Neuronal stem cell (in vitro differentiated cells): Measurements from ENCODE around the gene METTL25.

Experiments
- DNase-seq: peaks from one replicate; pipeline ENCODE4 v3.0.0-alpha.2; 2013; ENCODE audit warnings: low spot score
- H2AFZ ChIP-seq: one replicate; pipeline ENCODE4 v1.6.1; 2013; ENCODE audit warnings: mild to moderate bottlenecking, low read length, inconsistent platforms
- H2AK5ac ChIP-seq: 2 replicates; pipeline ENCODE4 v1.6.1; 2013; ENCODE audit warnings: low read depth, mild to moderate bottlenecking, inconsistent platforms, low read length, moderate library complexity, mixed read lengths
- H2BK120ac ChIP-seq: 2 replicates; pipeline ENCODE4 v1.6.1; 2013; ENCODE audit warnings: low read depth, mild to moderate bottlenecking, inconsistent platforms, low read length, moderate library complexity, mixed read lengths
- H2BK12ac ChIP-seq: one replicate; pipeline ENCODE4 v1.6.1; 2013; ENCODE audit warnings: low read length, inconsistent platforms
- H2BK15ac ChIP-seq: 2 replicates; pipeline ENCODE4 v1.6.1; 2013; ENCODE audit warnings: mild to moderate bottlenecking, low read length, inconsistent platforms, mixed read lengths
- H2BK5ac ChIP-seq: one replicate; pipeline ENCODE4 v1.6.1; 2013; ENCODE audit warnings: inconsistent platforms, mild to moderate bottlenecking, low read length, moderate library complexity
- H3K14ac ChIP-seq: one replicate; pipeline ENCODE4 v1.6.1; 2013; ENCODE audit warnings: low read length, inconsistent platforms
- H3K18ac ChIP-seq: 2 replicates; pipeline ENCODE4 v1.6.1; 2013; ENCODE audit warnings: low read length, inconsistent platforms
- H3K23ac ChIP-seq: 2 replicates; pipeline ENCODE4 v1.6.1; 2013; ENCODE audit warnings: low read depth, mild to moderate bottlenecking, mixed read lengths, low read length, inconsistent platforms; ENCODE audit not compliant: poor library complexity
- H3K27ac ChIP-seq: replicated peaks from 3 replicates; pipeline ENCODE4 v1.5.1; 2013; ENCODE audit warnings: low read length, inconsistent platforms
- H3K27me3 ChIP-seq, 3 experiments: 2 replicates each; pipeline ENCODE4 v1.6.1; 2013; ENCODE audit warnings: low read length in 3 of 3, mild to moderate bottlenecking in 2 of 3, inconsistent platforms in 1 of 3, low read depth in 1 of 3, mixed read lengths in 1 of 3, moderate library complexity in 1 of 3; ENCODE audit not compliant: control insufficient read depth in 3 of 3, insufficient read depth in 3 of 3
- H3K36me3 ChIP-seq, 2 donors: replicated peaks in 1 of 2; 2 replicates each; pipeline ENCODE4 v1.6.1; 2013; ENCODE audit warnings: low read length in 2 of 2; ENCODE audit not compliant: control insufficient read depth in 2 of 2, insufficient read depth in 2 of 2
- H3K4ac ChIP-seq: 2 replicates; pipeline ENCODE4 v1.6.1; 2013; ENCODE audit warnings: inconsistent platforms, mild to moderate bottlenecking, low read length, moderate library complexity
- H3K4me1 ChIP-seq, 2 donors: 1 replicate in 1 of 2; 2 replicates in 1 of 2; pipeline ENCODE4 v1.6.1; 2013; ENCODE audit warnings: low read length in 2 of 2, low read depth in 1 of 2; ENCODE audit not compliant: control insufficient read depth in 2 of 2, insufficient read depth in 1 of 2
- H3K4me2 ChIP-seq: one replicate; pipeline ENCODE4 v1.6.1; 2013; ENCODE audit warnings: mild to moderate bottlenecking, low read length, inconsistent platforms; ENCODE audit not compliant: insufficient read depth, poor library complexity, severe bottlenecking
- H3K4me3 ChIP-seq, 2 donors: 2 replicates each; pipeline ENCODE4 v1.5.1; 2013; ENCODE audit warnings: low read length in 2 of 2, mild to moderate bottlenecking in 2 of 2, inconsistent platforms in 1 of 2, moderate library complexity in 1 of 2
- H3K79me1 ChIP-seq: one replicate; pipeline ENCODE4 v1.6.1; 2013; ENCODE audit warnings: low read depth, mild to moderate bottlenecking, inconsistent platforms, low read length, moderate library complexity
- H3K9ac ChIP-seq: one replicate; pipeline ENCODE4 v1.6.1; 2013; ENCODE audit warnings: mild to moderate bottlenecking, low read depth, low read length, inconsistent platforms; ENCODE audit not compliant: poor library complexity
- H3K9me3 ChIP-seq, 2 donors: replicated peaks in 1 of 2; 2 replicates each; pipeline versions ENCODE3 to v1.6.1; 2013; ENCODE audit warnings: low read length in 2 of 2, mild to moderate bottlenecking in 2 of 2, inconsistent platforms in 1 of 2, low read depth in 1 of 2, mixed read lengths in 1 of 2, moderate library complexity in 1 of 2; ENCODE audit not compliant: control insufficient read depth in 2 of 2, insufficient read depth in 1 of 2
- H4K8ac ChIP-seq: one replicate; pipeline ENCODE4 v1.6.1; 2013; ENCODE audit warnings: low read depth, mild to moderate bottlenecking, inconsistent platforms, low read length, moderate library complexity
- H4K91ac ChIP-seq: one replicate; pipeline ENCODE4 v1.6.1; 2013; ENCODE audit warnings: low read length, low read depth, mild to moderate bottlenecking, inconsistent platforms; ENCODE audit not compliant: poor library complexity
- WGBS, 2 donors: extraction: QIAGEN DNeasy Blood & Tissue Kit; methylation state at CpG; one replicate each; pipeline ENCODE4 v1.1.7; 2013; ENCODE audit warnings: missing lambda C conversion rate in 2 of 2, mixed read lengths in 1 of 2; ENCODE audit not compliant: insufficient read length in 2 of 2, insufficient replicate concordance in 1 of 2; ENCODE audit errors: extremely low coverage in 2 of 2; 5-methylcytosine and 5-hydroxymethylcytosine counted together

METTL25 gene

DNA sequence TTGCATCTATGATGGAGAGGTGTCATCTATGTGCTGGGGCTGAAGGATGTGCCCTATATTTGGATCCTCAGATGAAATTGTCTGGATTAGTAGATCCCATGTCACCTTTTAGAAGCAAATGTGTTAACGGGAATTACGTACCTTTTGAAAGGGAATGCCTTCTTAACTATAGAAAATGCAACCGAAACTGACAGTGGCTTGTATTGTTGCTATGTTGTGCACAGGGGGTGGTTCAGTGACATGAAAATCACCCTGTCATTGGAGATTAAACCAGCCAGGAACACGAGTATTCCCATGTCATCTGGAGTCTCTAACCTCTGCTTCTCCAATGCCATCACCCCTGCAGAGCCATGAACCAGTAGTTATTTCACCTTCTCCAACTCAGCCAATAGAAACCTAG is 110.2 kb downstream of the METTL25 start:
- H2BK5ac ChIP-seq = no peak overlapping the region
- H2BK15ac ChIP-seq = no peak overlapping the region
- H3K4me2 ChIP-seq = no peak overlapping the region
- no peak overlapping the region for H3K23ac ChIP-seq
- H3K9me3 ChIP-seq = peaks cover 0 to 3% of the 10 kb centered on the region in 2 donors
- no peak overlapping the region for H2AFZ ChIP-seq
- no peaks in the 10 kb centered on the region for H3K36me3 ChIP-seq
- no peaks in the 10 kb centered on the region for H3K79me1 ChIP-seq
- no peak overlapping the region for H3K9ac ChIP-seq
- no peak for DNase-seq
- no peaks in the 10 kb centered on the region for H3K4me1 ChIP-seq
- H3K4me3 ChIP-seq = no peak overlapping the region
- H4K8ac ChIP-seq = no peak overlapping the region
- no peak overlapping the region for H3K14ac ChIP-seq
- H4K91ac ChIP-seq = no peak overlapping the region
- no peak overlapping the region for H2BK12ac ChIP-seq
- no CpG with 5 or more reads among the region's 4 CpGs for WGBS, 2 donors
- H3K27me3 ChIP-seq = no peaks in the 10 kb centered on the region
- H3K4ac ChIP-seq = no peak overlapping the region
- no peak overlapping the region for H2AK5ac ChIP-seq
- H3K27ac ChIP-seq = no peak overlapping the region
- no peak overlapping the region for H2BK120ac ChIP-seq
- no peak overlapping the region for H3K18ac ChIP-seq

DNA sequence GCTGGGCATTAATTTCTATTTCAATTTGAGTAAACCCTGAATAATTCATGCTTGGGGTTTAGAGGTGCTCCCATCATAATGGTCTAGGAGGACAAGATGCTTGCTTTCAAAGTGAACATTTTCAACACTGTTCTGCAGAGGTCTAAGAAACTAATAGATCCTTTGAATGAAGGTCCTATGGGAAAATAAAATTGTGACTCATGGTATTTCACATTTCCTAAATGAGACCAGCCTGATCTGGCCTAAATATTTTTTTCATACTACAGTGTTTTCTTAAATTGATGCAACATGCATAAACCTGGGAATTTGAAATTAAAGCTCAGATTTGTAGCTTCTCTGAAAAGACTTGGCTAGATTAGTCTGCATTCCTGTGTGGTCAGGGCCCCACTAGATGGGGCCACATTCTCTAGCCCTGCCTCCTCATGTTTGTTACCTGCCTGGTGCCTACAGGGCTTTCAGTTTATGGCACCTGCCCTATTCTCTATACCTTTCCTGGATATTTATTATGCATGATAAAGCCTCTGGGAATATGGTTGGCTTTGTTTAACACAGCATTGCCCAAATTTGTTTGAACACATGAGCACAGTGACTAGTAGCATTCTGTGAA is 112.7 kb downstream of the METTL25 start:
- no peak overlapping the region for H2BK5ac ChIP-seq
- no peak overlapping the region for H2BK15ac ChIP-seq
- no peak overlapping the region for H3K18ac ChIP-seq
- peaks cover 0 to 3% of the 10 kb centered on the region in 2 donors for H3K9me3 ChIP-seq
- H3K36me3 ChIP-seq = no peaks in the 10 kb centered on the region
- no peaks in the 10 kb centered on the region for H3K27me3 ChIP-seq
- no peak overlapping the region for H2AK5ac ChIP-seq
- H4K91ac ChIP-seq = no peak overlapping the region
- H3K4me2 ChIP-seq = no peak overlapping the region
- H2AFZ ChIP-seq = no peak overlapping the region
- no peak for DNase-seq
- H3K4me3 ChIP-seq = no peak overlapping the region
- no peaks in the 10 kb centered on the region for H3K79me1 ChIP-seq
- no peaks in the 10 kb centered on the region for H3K4me1 ChIP-seq
- H3K4ac ChIP-seq = no peak overlapping the region
- no peak overlapping the region for H3K23ac ChIP-seq
- H4K8ac ChIP-seq = no peak overlapping the region
- H2BK12ac ChIP-seq = no peak overlapping the region
- no peak overlapping the region for H3K9ac ChIP-seq
- no peak overlapping the region for H3K27ac ChIP-seq
- no peak overlapping the region for H3K14ac ChIP-seq
- H2BK120ac ChIP-seq = no peak overlapping the region

DNA sequence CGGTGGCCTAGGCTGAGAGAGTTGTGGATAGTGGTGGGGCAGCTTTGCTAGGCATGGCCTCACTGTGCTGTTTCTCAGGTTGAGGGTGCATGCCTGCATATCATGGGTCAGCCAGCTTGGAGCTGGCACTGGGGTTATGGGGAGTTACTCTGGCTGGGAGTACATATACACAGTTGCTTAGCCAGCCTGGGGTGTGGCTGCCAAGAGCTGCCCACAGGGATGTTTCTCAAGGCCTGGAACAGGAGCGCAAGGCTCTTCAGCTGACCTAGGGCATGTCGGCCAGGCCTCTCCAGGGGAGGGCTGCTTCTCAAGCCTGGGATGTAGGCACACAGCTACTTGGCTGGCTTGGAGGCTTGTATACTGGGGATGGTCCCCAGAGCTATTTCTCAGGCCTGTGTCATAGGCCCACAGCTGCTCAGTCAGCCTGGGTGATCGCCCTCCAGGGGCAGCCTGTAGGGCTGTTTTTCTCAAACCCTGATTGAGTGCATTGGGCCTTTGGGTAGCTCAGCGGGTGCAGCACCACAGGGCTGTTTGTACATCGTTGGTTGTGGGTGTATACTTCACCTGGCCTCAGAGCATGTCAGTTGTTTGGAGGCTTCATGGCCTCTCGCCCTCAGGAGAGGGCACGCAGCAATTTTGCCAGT is 114.9 kb downstream of the METTL25 start:
- DNase-seq = no peak
- H3K36me3 ChIP-seq = no peaks in the 10 kb centered on the region
- H3K9me3 ChIP-seq = peaks cover 0 to 3% of the 10 kb centered on the region in 2 donors
- no peak overlapping the region for H2BK15ac ChIP-seq
- no peaks in the 10 kb centered on the region for H3K4me1 ChIP-seq
- peak overlapping the region; percentile 35 for H3K23ac ChIP-seq
- H3K27me3 ChIP-seq = no peaks in the 10 kb centered on the region
- no peak overlapping the region for H3K14ac ChIP-seq
- H3K4me3 ChIP-seq = no peak overlapping the region
- no peak overlapping the region for H3K4ac ChIP-seq
- H2AK5ac ChIP-seq = no peak overlapping the region
- WGBS, 2 donors = no CpG with 5 or more reads among the region's 8 CpGs
- no peak overlapping the region for H3K4me2 ChIP-seq
- H3K27ac ChIP-seq = no peak overlapping the region
- no peak overlapping the region for H2BK12ac ChIP-seq
- H4K91ac ChIP-seq = no peak overlapping the region
- no peak overlapping the region for H2BK120ac ChIP-seq
- no peak overlapping the region for H4K8ac ChIP-seq
- H3K79me1 ChIP-seq = no peaks in the 10 kb centered on the region
- H2BK5ac ChIP-seq = no peak overlapping the region
- peak overlapping the region; percentile 12 for H3K9ac ChIP-seq
- H3K18ac ChIP-seq = no peak overlapping the region
- H2AFZ ChIP-seq = no peak overlapping the region

DNA sequence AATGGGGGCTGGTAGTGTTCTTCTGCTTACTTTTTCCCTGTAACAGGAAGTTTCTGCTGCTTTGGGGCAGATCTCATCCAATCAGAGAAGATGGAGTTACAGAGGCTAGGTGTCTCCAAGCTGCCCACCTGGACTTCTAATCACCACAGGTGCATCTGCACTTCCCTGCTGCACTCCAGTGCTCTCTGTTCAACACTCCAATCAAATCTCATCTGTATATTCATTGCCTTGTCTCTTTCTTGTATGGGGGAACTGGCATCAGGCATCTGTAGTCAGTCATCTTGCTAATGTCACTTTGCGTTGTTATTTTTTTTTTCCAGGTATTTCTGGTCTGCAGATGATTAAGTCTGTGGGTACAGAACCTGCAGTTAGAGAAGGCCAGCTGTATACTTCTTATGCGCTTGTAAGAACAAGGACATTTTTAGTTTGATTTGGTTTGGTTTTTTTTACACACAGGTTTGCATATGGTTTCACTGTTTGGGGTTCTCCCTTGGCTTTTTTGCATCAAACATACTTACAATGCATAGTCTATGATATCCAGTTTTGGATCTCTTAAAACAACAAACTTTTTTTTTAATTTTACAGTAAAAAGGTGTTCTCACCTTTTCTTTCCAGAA is 116.0 kb downstream of the METTL25 start:
- H3K18ac ChIP-seq = no peak overlapping the region
- H2BK5ac ChIP-seq = no peak overlapping the region
- no peak overlapping the region for H3K14ac ChIP-seq
- H2AK5ac ChIP-seq = no peak overlapping the region
- H3K36me3 ChIP-seq = no peaks in the 10 kb centered on the region
- peaks cover 0 to 3% of the 10 kb centered on the region in 2 donors for H3K9me3 ChIP-seq
- H3K23ac ChIP-seq = no peak overlapping the region
- no peak overlapping the region for H2BK120ac ChIP-seq
- H3K79me1 ChIP-seq = no peaks in the 10 kb centered on the region
- no peak overlapping the region for H2BK12ac ChIP-seq
- no peak overlapping the region for H3K4me3 ChIP-seq
- H3K4me2 ChIP-seq = no peak overlapping the region
- no peak for DNase-seq
- H3K27ac ChIP-seq = no peak overlapping the region
- no peak overlapping the region for H2AFZ ChIP-seq
- H4K8ac ChIP-seq = no peak overlapping the region
- H3K4me1 ChIP-seq = no peaks in the 10 kb centered on the region
- H2BK15ac ChIP-seq = no peak overlapping the region
- H3K9ac ChIP-seq = no peak overlapping the region
- WGBS, 2 donors = no CpG with 5 or more reads among the region's 2 CpGs
- H3K27me3 ChIP-seq = no peaks in the 10 kb centered on the region
- no peak overlapping the region for H4K91ac ChIP-seq
- H3K4ac ChIP-seq = no peak overlapping the region
